H1 (cell line): ENCODE data around the gene FARS2.

Experiments used
- BRCA1 ChIP-seq: IDR thresholded peaks from 2 replicates; pipeline ENCODE4 v1.6.1; 2012; ENCODE audit warnings: low read depth, low read length, improper control_type of control experiment
- CBX8 ChIP-seq: fragments of 300-800, 300-1000 bp; sonication (generic); IDR thresholded peaks from 2 replicates; pipeline ENCODE4 v1.7.1; 2016; ENCODE audit warnings: low read depth, low read length, borderline replicate concordance
- CREB1 ChIP-seq: IDR thresholded peaks from 2 replicates; pipeline ENCODE4 v1.6.1; 2012; ENCODE audit warnings: inconsistent platforms
- CTCF ChIP-seq, 3 experiments: IDR thresholded peaks; 1 replicate in 2 of 3; 2 replicates in 1 of 3; pipeline versions ENCODE4 v1.5.1 to v1.6.1; 2011; ENCODE audit warnings: low read length in 3 of 3, mild to moderate bottlenecking in 3 of 3, inconsistent platforms in 2 of 3, low read depth in 1 of 3, moderate library complexity in 1 of 3; ENCODE audit not compliant: insufficient read depth in 1 of 3; ENCODE audit errors: control extremely low read depth in 1 of 3
- EP300 ChIP-seq, 2 experiments: IDR thresholded peaks; 1 replicate in 1 of 2; 2 replicates in 1 of 2; pipeline ENCODE4 v1.6.1; 2011 to 2012; ENCODE audit warnings: low read depth in 2 of 2, low read length in 2 of 2, mild to moderate bottlenecking in 2 of 2, borderline replicate concordance in 1 of 2, inconsistent platforms in 1 of 2, moderate library complexity in 1 of 2
- EZH2 ChIP-seq: fragments of 200-600 bp; sonication (generic); IDR thresholded peaks from 2 replicates; pipeline ENCODE4 v1.7.1; 2012; ENCODE audit warnings: low read depth, mild to moderate bottlenecking, moderate library complexity, low read length, inconsistent platforms; ENCODE audit not compliant: severe bottlenecking
- GABPA ChIP-seq: IDR thresholded peaks from 2 replicates; pipeline ENCODE4 v1.6.1; 2011; ENCODE audit warnings: mild to moderate bottlenecking, low read length, moderate library complexity, borderline replicate concordance; ENCODE audit not compliant: insufficient read depth
- NANOG ChIP-seq: IDR thresholded peaks from 2 replicates; pipeline ENCODE4 v1.6.1; 2011; ENCODE audit warnings: low read length, low read depth, mild to moderate bottlenecking, inconsistent platforms; ENCODE audit not compliant: insufficient read depth, poor library complexity, severe bottlenecking
- PHF8 ChIP-seq: fragments of 200-600 bp; sonication (generic); conservative IDR thresholded peaks from 2 replicates; pipeline ENCODE4 v1.7.1; 2012; ENCODE audit warnings: low read depth, mild to moderate bottlenecking, inconsistent platforms, low read length, moderate library complexity
- POLR2A ChIP-seq, 2 experiments: IDR thresholded peaks; 1 replicate in 1 of 2; 2 replicates in 1 of 2; pipeline ENCODE4 v1.6.1; 2011; ENCODE audit warnings: low read depth in 2 of 2, low read length in 2 of 2, mild to moderate bottlenecking in 2 of 2; ENCODE audit errors: control extremely low read depth in 1 of 2
- SP1 ChIP-seq: IDR thresholded peaks from 2 replicates; pipeline ENCODE4 v1.6.1; 2011; ENCODE audit warnings: low read depth, low read length

GRCh38 chr6:5353971-5354370 lies 92.7 kb downstream of the FARS2 start:
- TF ChIP-seq BRCA1: no peak
- no peak for TF ChIP-seq CTCF (IDR thresholded peaks at IDR 0.05; ENCODE audit: control extremely low read depth in 1 of 3, insufficient read depth in 1 of 3, low read depth in 1 of 3, low read length in 3 of 3)
- TF ChIP-seq EP300 (IDR thresholded peaks at IDR 0.05; ENCODE audit: borderline replicate concordance in 1 of 2, low read depth in 2 of 2, low read length in 2 of 2): no peak
- no peak for TF ChIP-seq POLR2A (IDR thresholded peaks at IDR 0.05; ENCODE audit: control extremely low read depth in 1 of 2, low read depth in 2 of 2, low read length in 2 of 2)
- TF ChIP-seq EZH2: no peak
- no peak for TF ChIP-seq PHF8
- no peak for TF ChIP-seq CBX8
- no peak for TF ChIP-seq SP1
- TF ChIP-seq GABPA: no peak
- no peak for TF ChIP-seq CREB1
- TF ChIP-seq NANOG: no peak
